Measurements from ENCODE around the gene KIAA1671. TPM values are rescaled to one million over a fixed set of nuclear protein-coding genes. Genes with fewer than 3 reads are reported as not detected.

KIAA1671 gene
- total and polyA plus RNA-seq, 2 of the 4 experiments (the other 2 are of a cell fraction) = 0.02 TPM; not detected in 1

DNA sequence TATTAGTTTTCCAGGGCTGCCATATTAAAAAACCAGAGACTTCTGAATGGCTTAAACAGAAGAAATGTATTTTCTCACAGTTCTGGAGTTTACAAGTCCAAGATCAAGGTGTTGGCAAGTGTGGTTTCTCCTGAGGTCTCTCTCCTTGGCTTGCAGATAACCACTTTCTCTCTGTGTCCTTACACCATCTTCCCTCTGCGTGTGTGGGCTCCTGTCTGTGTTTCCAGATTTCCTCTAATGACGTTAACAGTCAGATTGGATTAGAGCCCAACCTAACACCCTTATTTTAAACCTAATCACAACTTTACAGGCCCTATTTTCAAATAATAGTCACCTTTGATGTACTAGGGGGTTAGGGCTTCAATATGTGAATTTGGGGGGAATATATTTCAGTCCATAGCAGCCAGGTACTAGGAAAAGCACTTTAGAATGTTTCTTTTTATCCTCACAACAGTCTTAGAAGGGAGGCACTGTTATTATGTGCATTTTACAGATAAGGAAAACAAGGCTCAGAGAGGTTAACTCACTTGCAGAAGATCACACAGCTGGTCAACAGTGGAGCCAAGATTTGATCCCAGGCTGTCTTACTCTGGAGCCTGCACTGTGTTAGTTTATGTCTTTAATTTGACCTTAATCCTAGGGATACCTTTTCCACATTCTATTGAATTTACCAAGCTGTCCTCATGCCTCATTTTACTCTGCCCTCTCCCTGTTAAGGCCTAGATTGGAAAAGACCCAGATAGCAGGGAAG, 130.7 kb downstream of the KIAA1671 start:
- H2AFZ ChIP-seq (replicated peaks; ENCODE audit: low read length, poor library complexity) = no peak overlapping the region
- no peaks in the 10 kb centered on the region for H4K20me1 ChIP-seq (ENCODE audit: insufficient read depth, low read length)
- intact Hi-C loops (cut with micrococcal nuclease) = no loop called here
- no TSS peak for BruUV-seq (replicated peaks)
- no peaks in the 10 kb centered on the region for H3K4me1 ChIP-seq (ENCODE audit: control insufficient read depth, insufficient read depth, low read length)
- DNase-seq = no peak
- no peak overlapping the region for H3K56ac ChIP-seq (ENCODE audit: extremely low read depth, insufficient read depth, low read length)
- no peak overlapping the region for H3K27ac ChIP-seq (ENCODE audit: insufficient read depth, low read length)
- no peak overlapping the region for H2BK5ac ChIP-seq (ENCODE audit: low read depth, low read length, poor library complexity, severe bottlenecking)
- TF ChIP-seq RAD21 (IDR thresholded peaks at IDR 0.05; ENCODE audit: low read length) = no peak
- no peak for TF ChIP-seq RCOR1 (IDR thresholded peaks at IDR 0.05; ENCODE audit: insufficient replicate concordance, low read length)
- no peak for TF ChIP-seq RFX5 (IDR thresholded peaks at IDR 0.05; ENCODE audit: low read depth, low read length)
- TF ChIP-seq SMC3 (IDR thresholded peaks at IDR 0.05; ENCODE audit: low read depth, low read length) = no peak
- TF ChIP-seq NFE2L2 (IDR thresholded peaks at IDR 0.05; ENCODE audit: low read depth, low read length) = no peak
- TF ChIP-seq, protein P1, sequence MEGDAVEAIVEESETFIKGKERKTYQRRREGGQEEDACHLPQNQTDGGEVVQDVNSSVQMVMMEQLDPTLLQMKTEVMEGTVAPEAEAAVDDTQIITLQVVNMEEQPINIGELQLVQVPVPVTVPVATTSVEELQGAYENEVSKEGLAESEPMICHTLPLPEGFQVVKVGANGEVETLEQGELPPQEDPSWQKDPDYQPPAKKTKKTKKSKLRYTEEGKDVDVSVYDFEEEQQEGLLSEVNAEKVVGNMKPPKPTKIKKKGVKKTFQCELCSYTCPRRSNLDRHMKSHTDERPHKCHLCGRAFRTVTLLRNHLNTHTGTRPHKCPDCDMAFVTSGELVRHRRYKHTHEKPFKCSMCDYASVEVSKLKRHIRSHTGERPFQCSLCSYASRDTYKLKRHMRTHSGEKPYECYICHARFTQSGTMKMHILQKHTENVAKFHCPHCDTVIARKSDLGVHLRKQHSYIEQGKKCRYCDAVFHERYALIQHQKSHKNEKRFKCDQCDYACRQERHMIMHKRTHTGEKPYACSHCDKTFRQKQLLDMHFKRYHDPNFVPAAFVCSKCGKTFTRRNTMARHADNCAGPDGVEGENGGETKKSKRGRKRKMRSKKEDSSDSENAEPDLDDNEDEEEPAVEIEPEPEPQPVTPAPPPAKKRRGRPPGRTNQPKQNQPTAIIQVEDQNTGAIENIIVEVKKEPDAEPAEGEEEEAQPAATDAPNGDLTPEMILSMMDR (conservative IDR thresholded peaks at IDR 0.05; ENCODE audit: low read depth, low read length) = no peak
- no peak for TF ChIP-seq FOS (IDR thresholded peaks at IDR 0.05; ENCODE audit: low read depth, low read length)
- TF ChIP-seq MAZ (IDR thresholded peaks at IDR 0.05; ENCODE audit: borderline replicate concordance, low read depth, low read length) = no peak
- TF ChIP-seq BHLHE40 (IDR thresholded peaks at IDR 0.05; ENCODE audit: low read depth, low read length) = no peak
- H3K36me3 ChIP-seq (ENCODE audit: control insufficient read depth, insufficient read depth, low read length) = no peaks in the 10 kb centered on the region
- no CpG with 5 or more reads among the region's 2 CpGs for WGBS, 2 experiments (ENCODE audit: extremely low coverage in 2 of 2, insufficient read length in 1 of 2)
- POLR2A ChIA-PET (ENCODE audit: unreplicated experiment) = no interaction called here
- in situ Hi-C loops (cut with MboI; ENCODE audit: low sequenced_read_pairs) = loop anchor here (10.0 kb wide), 1 partner anchor 58 kb away; no protein-coding TSS in a partner anchor
- no peak overlapping the region for H3K4me3 ChIP-seq (ENCODE audit: insufficient read depth, low read depth, low read length)
- dilution Hi-C loops (cut with HindIII; ENCODE audit: low sequenced_read_pairs, unreplicated experiment) = no loop called here
- no peak overlapping the region for H3K9ac ChIP-seq (ENCODE audit: low read depth, low read length)
- no peak overlapping the region for H3K14ac ChIP-seq (replicated peaks; ENCODE audit: low read depth, low read length)
- no peak overlapping the region for H2BK20ac ChIP-seq (ENCODE audit: low read depth, low read length)
- H3K9me3 ChIP-seq (ENCODE audit: control insufficient read depth, insufficient read depth, low read length) = no peaks in the 10 kb centered on the region
- H3K27me3 ChIP-seq (ENCODE audit: control insufficient read depth, insufficient read depth, low read length) = no peaks in the 10 kb centered on the region
- no peaks in the 10 kb centered on the region for H3K79me1 ChIP-seq (ENCODE audit: low read depth in 1 of 2, low read length in 2 of 2)
- no peak for ATAC-seq (ENCODE audit: low read depth)
- H3K18ac ChIP-seq (ENCODE audit: low read depth, low read length) = no peak overlapping the region
- H2BK15ac ChIP-seq (ENCODE audit: low read depth, low read length) = no peak overlapping the region
- H2AK9ac ChIP-seq (replicated peaks; ENCODE audit: low read depth, low read length, poor library complexity) = no peak overlapping the region
- no peak overlapping the region for H3K4me2 ChIP-seq (ENCODE audit: low read depth, low read length)
- no peak overlapping the region for H2BK120ac ChIP-seq (ENCODE audit: low read depth, low read length)
- H2AK5ac ChIP-seq (ENCODE audit: low read depth, low read length) = no peak overlapping the region
- H4K91ac ChIP-seq (ENCODE audit: insufficient read depth, low read depth, low read length) = no peak overlapping the region
- no peak overlapping the region for H4K5ac ChIP-seq (ENCODE audit: low read depth, low read length)
- CTCF ChIA-PET = no interaction called here
- no peak overlapping the region for H3K4ac ChIP-seq (ENCODE audit: low read depth, low read length)
- no peaks in the 10 kb centered on the region for H3K9me1 ChIP-seq (ENCODE audit: insufficient read depth, low read length)
- H4K8ac ChIP-seq (ENCODE audit: low read depth in 2 of 2, low read length in 2 of 2) = no peak overlapping the region
- H3K23ac ChIP-seq (ENCODE audit: low read depth, low read length) = no peak overlapping the region
